PC-3 (cell line): Measurements from ENCODE around the gene SCN8A.

Experiments used
- EZH2 ChIP-seq: fragments of 300-600 bp; sonication (generic); IDR thresholded peaks from one replicate; pipeline ENCODE4 v1.6.1; 2017; ENCODE audit warnings: antibody characterized with exemption, mild to moderate bottlenecking, low read length; ENCODE audit not compliant: unreplicated experiment
- TF ChIP-seq, protein P1 (sequence below): fragments of 300-600 bp; sonication (generic); conservative IDR thresholded peaks from 2 replicates; pipeline ENCODE4 v1.5.1; 2017; ENCODE audit warnings: antibody characterized with exemption, low read depth, mild to moderate bottlenecking, low read length

- TF ChIP-seq EZH2 = no peak
- TF ChIP-seq, protein P1, sequence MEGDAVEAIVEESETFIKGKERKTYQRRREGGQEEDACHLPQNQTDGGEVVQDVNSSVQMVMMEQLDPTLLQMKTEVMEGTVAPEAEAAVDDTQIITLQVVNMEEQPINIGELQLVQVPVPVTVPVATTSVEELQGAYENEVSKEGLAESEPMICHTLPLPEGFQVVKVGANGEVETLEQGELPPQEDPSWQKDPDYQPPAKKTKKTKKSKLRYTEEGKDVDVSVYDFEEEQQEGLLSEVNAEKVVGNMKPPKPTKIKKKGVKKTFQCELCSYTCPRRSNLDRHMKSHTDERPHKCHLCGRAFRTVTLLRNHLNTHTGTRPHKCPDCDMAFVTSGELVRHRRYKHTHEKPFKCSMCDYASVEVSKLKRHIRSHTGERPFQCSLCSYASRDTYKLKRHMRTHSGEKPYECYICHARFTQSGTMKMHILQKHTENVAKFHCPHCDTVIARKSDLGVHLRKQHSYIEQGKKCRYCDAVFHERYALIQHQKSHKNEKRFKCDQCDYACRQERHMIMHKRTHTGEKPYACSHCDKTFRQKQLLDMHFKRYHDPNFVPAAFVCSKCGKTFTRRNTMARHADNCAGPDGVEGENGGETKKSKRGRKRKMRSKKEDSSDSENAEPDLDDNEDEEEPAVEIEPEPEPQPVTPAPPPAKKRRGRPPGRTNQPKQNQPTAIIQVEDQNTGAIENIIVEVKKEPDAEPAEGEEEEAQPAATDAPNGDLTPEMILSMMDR = no peak
Measured at GRCh38 chr12:51829641-51830040, 238.6 kb downstream of the SCN8A start.
